Inflammatory macrophage treated with lipopolysaccharide for 1 hour (primary cell): ENCODE data around the gene AUH.

Experiments
- DNase-seq, 2 donors: peaks; one replicate each; pipeline ENCODE4 v3.0.0-alpha.2; 2020 to 2022

AUH gene

GRCh38 chr9:91243029-91243428 lies 118.7 kb downstream of the AUH start:
- no peak for DNase-seq

- DNase-seq, result no peak
These were observed 119.8 kb downstream of the AUH start for GRCh38 chr9:91241909-91242308.

DNA sequence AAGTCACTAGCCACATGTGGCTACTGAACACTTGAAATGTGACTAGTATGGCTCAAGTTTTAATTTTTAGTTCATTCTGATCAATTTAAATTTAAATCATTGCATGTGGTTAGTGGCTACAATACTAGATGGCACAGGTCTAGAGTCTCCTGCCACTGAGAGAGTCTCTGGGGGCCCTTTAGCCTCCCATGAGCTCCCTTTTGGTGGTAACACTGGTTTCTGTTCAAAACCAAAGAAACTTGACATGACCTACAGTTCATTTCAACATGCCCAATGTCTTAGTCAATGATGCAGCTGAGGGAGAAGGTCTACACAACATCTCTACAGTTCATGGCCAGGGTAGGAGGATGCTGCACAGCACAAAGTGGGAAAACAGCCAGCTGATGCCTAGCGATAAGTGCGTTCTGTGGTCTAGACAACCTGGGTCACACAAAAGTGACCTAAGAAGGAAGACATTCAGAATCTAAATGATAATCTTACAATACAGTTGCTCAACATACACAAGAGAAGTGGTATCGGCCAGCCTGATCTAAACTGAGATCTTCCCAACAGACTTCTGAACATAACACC lies 121.0 kb downstream of the AUH start:
- DNase-seq, result no peak

DNA sequence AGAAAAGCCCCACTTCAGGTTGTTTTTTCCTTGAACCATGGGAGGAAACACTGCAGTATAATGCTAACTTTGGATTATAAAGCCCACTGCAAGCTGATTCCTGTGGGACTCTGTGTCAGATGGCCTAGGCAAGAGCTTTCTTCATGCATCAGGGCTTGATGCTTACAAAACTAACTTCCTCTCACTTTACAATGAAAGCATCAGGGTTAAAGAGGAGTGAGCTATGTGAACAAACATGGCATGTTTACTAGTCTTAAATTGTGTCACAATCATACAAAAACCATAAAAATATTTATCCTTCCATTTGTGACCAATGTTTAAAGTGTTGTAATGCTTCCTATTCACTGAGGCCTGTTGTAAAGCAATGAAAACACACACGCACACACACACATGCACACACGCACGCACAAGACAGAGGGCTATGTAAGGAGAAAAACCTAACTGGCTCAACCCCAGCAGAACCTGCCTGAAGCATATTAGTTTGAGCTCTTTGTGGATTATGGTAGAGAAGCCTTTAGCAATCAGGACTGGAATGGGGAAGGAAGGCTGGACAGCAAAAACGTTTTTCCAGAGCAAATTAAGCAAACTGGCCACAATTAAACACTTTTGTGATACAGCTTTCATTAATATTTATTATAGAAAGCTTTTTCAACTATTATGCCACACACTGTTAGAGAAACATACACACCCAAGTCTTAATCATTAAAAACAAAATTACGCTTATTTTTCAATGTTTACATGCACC lies 122.2 kb downstream of the AUH start:
- DNase-seq, result no peak

DNA sequence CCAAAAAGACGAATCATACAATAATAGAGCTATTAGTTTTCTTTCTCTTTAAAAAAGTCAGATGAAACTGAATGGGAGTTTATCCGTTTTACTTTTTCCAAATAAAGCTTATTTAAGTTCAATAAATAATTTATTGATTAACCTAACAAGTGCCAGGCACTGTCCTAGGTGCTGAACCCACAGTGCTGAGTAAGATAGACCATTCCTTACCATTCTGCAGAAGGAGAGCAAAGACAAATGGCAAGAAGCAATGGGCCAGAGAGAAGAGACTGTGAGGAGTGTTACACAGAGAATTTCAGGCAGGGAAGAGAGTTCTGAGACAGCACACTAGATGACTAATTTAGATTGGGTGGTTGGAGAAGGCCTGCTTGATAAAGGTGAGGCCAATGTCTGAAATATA lies 127.2 kb downstream of the AUH start:
- no peak for DNase-seq

DNA sequence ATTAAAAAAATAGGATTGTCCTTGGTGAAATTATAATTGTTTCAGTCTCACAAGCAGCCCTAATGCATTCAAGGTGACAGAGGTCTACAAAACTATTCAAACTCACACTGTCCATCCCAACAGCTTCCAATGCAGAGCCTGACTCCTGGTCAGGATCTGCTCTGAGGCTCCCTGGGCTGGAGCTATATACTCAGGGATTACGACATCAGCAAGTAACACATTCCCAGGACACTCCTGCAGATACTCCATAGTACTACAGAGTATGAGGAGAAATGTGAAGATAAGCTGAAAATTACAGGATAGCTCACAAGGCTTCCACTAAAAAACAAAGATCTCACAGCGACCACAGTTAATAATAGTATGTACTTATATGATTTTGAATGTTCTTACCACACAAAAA lies 130.1 kb downstream of the AUH start:
- no peak for DNase-seq

DNA sequence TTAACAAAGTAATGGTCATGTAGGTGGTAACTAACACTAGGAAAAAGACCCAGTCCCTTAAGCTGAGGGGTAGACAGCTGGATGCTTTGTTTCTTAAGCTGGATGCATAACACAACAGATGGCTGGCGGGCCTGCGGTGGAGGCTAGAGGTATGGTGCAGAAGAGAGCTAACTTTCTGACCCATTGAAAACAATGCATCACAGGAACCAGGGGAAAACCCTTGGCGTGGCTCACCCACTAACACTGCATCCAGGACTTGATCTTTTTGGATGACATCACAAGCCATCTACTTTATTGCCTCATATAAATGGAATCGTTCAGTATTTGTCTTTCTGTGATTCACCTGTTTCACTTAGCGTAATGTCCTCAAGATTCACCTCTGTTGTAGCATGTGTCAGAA lies 138.7 kb downstream of the AUH start:
- no peak for DNase-seq

GRCh38 chr9:91222457-91222856 lies 139.3 kb downstream of the AUH start:
- DNase-seq, result no peak

- no peak for DNase-seq
These were observed 140.4 kb downstream of the AUH start for GRCh38 chr9:91221332-91221731.

DNA sequence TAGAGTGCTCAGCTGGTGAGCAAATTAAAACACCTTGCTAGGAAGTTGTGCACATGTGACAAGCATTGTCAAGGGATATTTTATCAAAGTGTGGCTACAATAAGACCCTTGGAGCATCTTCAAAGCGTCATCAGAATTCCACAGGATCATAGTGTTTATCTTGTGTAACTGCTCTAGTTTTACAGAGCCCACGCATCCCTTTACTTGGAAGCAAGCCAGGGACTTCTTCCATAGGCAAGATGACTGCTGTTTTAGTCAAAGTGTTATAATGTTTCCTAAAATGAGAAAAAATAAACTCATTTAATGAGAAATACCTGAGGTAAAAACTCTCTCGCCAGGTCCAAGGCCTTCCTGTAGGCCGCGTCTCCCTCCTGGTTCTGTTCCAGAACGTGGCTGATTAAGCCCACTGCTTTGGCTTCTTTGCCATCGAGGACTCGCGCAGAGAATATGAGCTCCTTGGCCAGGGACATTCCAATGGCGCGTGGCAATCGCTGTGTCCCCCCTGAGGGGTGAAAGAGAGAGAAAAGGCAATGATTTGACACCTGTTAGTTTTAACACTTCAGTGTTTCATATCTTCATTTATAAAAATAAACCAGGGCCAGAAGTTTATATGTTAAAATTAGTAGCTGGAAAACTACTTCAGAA lies 141.1 kb downstream of the AUH start:
- DNase-seq, result no peak

- DNase-seq, result no peak
These were observed 141.7 kb downstream of the AUH start for GRCh38 chr9:91220021-91220420.

- no peak for DNase-seq
These were observed 142.2 kb downstream of the AUH start for GRCh38 chr9:91219557-91219956.

GRCh38 chr9:91217388-91217787 lies 144.3 kb downstream of the AUH start:
- no peak for DNase-seq

- DNase-seq, result no peak
These were observed 146.9 kb downstream of the AUH start for GRCh38 chr9:91214867-91215266.

DNA sequence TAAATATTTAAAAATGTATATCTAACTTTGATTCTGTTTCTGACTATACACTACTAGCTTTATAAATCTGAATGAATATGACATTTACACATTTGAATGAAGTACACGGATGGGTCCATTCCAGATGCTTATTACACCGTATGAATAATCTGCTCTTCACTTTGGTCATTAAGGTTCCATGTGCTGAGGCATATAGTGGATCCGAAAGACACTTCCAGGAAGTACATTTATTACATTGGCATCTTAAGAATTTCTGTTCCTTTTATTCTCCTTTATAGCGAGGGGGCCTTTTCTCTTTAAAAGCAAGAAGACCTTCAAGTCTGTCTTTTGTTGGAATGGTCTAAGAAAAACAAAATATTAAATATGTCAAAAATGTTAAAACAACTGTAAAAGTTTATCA lies 147.6 kb downstream of the AUH start:
- DNase-seq, result no peak

DNA sequence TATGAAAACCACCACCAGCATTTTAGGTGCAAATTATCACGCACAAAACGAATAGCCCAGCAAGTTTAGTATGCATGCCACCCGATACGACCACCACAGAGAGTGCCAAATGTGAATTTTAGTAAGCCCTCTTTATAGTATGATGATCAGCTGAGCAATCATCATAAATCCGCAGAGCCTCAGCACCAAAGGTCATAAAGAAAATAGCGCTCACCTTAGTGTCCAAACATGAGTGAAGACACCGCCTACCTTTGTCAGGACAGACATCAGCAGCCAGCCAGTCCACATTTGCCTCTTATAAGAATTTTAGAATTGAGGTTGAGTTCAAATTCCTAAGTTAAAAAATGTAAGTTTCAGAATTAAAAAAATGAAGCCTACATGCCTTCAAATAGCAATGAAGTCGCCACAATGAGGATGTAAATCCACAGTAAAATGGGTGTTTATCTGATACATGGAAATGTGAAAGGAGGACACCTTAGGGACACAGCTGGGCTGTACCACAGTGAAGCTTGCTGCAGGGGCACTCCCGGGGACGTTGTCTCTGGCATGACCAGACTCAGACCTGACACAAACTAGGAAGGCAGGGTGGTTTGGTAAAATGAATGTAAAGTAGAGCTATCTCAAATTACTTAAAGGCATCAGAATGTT lies 149.0 kb downstream of the AUH start:
- no peak for DNase-seq

GRCh38 chr9:91211919-91212318 lies 149.8 kb downstream of the AUH start:
- no peak for DNase-seq

- no peak for DNase-seq
These were observed 150.3 kb downstream of the AUH start for GRCh38 chr9:91211414-91211813.

- DNase-seq, result no peak
These were observed 151.4 kb downstream of the AUH start for GRCh38 chr9:91210318-91210717.

GRCh38 chr9:91208837-91209236 lies 152.9 kb downstream of the AUH start:
- peak; percentile 19 to 43 for DNase-seq

DNA sequence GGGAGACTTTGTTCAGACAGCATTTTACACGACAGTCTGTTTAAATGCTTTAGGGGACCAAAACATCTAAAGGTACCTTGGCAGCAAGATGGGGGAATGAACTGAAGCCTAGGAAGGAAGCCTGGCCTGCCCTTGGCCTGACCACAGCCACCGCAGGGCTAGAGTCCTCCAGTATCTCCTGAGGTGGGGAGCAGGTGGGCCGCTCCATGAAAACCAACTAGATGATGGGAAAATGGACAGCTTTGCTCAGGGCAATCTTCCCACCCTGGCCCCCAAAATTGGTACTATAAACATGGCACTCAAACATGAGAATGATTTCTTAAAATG lies 153.3 kb downstream of the AUH start:
- no peak for DNase-seq

- DNase-seq, result peak; percentile 60 to 61
These were observed 153.8 kb downstream of the AUH start for GRCh38 chr9:91207729-91208418.

DNA sequence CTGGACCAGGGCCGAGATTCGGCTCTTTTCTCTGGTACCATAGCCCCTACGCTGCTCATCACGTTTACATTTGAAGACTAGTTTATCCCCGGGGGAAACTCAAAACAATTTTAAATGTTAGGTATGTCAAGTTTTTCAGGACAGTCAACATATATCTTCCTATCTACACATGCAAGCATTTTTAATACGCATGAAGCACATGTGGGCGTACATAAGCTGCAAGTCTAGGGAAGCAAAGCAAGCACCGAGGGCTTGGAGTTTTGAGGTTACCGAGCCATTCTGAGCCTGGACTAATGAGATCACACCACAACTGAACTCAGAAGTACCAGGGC lies 154.4 kb downstream of the AUH start:
- DNase-seq, result peak in 1 of 2 donors; percentile 26

- DNase-seq, result no peak
These were observed 154.9 kb downstream of the AUH start for GRCh38 chr9:91206806-91207205.
